HUDEP-2 (cell line): Measurements from ENCODE around the gene LAMC3.

ENCODE experiments used
- DNase-seq, 76 experiments: peaks; one replicate each; lab custom pipeline; 2025; ENCODE audit not compliant: unreplicated experiment in 76 of 76; lab: John Stamatoyannopoulos, UW

Gene LAMC3

DNA sequence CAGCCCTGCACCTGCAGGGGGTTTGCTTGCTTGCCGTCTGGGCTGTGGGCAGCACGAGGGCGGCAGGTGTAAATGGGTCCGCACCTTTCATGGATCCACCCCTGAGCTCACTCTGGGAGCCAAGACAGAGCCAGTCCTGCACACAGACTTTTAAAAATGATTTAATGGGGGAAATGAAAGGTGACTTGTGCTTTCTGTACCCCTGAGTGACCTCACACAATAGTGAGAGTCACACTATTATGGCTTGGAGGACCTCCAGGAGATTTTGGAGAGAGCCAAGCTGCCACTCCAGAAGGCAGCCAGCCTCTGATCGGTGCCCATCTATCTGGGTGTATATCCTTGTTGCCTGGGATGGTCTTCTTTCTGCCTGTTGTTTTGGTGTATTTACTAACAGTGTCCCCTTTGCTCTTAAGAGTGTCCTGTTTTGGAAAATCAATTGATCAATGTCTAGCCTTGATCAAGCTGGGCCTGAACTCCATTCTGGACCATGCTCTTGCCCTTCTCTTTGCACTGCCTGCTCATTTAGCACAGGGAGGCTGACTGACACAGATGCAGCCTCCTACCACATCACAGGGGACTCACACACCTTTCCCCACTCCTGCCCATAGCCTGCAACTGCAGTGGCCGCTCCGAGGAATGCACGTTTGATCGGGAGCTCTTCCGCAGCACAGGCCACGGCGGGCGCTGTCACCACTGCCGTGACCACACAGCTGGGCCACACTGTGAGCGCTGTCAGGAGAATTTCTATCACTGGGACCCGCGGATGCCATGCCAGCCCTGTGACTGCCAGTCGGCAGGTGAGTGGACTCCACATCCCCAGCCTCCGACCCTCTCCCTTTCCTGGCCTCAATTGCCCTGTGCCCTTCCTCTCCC is 29.5 kb downstream of the LAMC3 start:
- DNase-seq = no peak

DNA sequence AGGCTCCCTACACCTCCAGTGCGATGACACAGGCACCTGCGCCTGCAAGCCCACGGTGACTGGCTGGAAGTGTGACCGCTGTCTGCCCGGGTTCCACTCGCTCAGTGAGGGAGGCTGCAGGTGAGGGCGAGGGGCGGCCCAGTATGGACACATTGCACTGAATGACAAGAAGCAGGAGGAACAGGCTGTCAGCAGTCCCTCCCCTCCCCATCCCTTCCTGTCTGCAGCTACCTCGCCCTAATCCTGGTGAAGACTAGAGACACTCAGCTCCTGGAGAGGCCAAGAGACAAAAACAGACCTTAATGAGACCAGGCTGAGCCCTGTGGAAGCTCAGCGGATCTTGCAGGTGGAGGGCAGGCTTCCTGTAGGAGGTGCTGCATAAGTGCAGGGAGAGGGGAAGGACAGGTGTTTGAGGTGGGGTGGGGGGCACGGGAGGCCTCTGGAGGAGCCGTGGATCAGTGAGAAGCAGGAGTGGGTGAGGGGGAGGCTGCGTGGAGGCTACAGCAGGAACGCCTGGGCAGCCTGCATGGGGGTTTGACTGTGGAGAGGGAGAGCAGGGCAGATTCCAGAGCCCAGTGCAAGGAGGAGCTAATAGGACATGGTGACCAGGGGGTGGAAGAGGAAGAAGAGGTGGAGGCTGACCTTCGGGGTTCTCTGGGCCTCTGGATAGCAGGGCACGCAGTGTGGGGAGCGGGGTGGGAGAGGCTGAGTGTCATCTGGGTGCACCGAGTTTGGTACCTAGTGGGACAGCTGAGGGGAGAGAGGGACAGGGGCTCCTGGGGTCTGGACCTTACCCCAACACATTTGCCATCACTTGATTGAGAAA is 30.4 kb downstream of the LAMC3 start:
- DNase-seq = no peak

DNA sequence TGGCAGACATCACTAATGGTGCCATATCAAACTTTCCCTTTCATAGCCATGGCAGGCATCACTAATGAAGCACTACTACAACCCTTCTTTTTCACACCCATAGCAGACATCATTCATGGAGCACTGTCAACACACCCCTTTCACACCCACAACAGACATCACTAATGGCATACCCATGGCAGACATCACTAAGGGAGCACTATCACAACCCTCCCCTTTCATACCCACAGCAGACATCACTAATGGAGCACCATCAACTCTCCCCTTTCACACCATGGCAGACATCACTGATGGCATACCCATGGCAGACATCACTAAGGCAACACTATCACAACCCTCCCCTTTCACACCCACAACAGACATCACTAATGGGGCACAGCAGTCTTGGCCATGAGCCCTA is 33.7 kb downstream of the LAMC3 start:
- DNase-seq = no peak

GRCh38 chr9:131043087-131043486 is 34.1 kb downstream of the LAMC3 start:
- no peak for DNase-seq

- no peak for DNase-seq
Observed at GRCh38 chr9:131043646-131044045, 34.7 kb downstream of the LAMC3 start.

DNA sequence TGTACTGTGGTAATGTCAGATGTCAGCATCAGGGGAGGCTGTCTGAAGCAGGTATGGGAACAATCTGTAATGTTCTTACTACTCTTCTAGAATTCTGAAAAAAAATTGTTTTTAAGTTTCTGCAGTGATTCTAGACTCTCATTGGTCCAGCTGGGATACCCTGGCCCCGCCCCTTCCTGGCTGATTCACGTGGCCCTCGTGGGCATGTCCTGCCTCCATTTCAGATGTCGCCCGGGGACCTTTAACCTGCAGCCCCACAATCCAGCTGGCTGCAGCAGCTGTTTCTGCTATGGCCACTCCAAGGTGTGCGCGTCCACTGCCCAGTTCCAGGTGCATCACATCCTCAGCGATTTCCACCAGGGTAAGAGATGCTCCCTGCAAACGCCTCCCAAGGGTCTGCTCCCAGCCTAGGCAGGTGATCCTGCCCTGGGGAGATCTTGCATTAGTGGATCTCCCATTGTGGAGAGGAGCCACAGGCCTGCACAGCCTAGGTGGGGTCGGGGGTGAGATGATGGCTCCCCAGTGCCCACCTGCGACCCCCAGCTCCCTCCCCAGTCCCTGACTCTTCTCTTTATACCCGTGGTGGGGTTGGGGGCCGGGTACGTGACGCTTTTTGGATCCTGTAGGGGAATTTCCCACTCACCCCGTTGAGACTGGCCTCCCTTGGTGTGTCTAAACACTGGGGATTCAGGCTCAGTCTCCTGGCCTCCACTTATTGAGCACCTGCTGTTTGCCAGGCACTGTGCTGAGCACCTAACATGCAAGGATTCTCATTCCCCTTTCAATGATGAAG is 36.5 kb downstream of the LAMC3 start:
- DNase-seq = no peak

GRCh38 chr9:131046093-131046380 is 37.1 kb downstream of the LAMC3 start:
- DNase-seq = no peak

DNA sequence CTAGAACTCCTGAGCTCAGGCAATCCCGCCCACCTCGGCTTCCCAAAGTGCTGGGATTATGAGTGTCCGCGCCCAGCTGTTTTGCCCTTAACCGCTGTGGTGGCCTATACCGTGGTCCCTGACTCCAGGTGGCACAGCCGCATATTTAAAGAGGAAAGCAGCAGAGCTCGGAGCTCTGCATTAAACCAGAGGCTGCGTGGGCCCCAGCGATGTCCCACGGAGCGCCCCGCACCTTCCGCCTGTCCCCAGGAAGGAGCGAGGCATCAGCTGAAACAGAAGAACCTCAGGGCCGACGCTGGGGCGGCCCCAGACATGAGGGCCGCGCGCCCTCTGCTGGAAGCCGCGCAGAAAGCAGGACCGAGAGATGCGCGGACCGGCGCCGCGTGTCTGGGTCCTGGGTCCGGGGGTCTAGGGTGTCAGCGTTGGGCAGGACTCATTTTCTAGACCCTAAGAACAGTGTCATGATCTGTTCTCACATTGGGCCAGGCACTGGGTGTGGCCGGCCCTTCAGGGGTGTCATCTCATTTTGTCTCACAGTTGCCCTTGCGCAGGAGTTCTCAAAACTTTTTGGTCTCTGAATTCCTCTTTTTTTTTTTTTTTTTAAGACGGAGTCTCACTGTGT is 37.7 kb downstream of the LAMC3 start:
- DNase-seq = peak in 53 of 76 experiments; percentile 4 to 62 (median 25)

DNA sequence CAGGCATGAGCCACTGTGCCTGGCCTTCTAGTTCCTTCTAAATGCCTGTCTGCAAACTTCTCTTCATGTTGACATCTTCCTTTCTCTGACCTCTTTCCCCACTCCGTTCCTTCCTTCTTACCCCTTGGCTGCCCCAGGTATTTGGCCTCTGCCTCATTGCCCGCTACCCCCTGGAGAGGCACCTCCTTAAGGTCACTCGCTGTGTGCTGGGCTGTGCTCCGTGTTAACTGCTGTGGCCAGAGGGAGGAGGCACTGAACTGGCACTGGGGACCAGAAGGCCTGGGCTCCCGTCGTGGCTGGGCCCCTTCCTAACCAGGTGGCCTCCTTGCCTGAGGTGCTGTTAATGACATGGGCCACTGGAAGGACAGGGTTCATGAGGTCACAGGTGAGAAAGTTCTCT is 39.4 kb downstream of the LAMC3 start:
- DNase-seq = no peak

GRCh38 chr9:131048820-131049219 is 39.8 kb downstream of the LAMC3 start:
- DNase-seq = no peak

- DNase-seq = no peak
Observed at GRCh38 chr9:131049829-131050715, 41.1 kb downstream of the LAMC3 start.

- no peak for DNase-seq
Observed at GRCh38 chr9:131050831-131051230, 41.9 kb downstream of the LAMC3 start.

- DNase-seq = no peak
Observed at GRCh38 chr9:131051592-131052517, 42.9 kb downstream of the LAMC3 start.

DNA sequence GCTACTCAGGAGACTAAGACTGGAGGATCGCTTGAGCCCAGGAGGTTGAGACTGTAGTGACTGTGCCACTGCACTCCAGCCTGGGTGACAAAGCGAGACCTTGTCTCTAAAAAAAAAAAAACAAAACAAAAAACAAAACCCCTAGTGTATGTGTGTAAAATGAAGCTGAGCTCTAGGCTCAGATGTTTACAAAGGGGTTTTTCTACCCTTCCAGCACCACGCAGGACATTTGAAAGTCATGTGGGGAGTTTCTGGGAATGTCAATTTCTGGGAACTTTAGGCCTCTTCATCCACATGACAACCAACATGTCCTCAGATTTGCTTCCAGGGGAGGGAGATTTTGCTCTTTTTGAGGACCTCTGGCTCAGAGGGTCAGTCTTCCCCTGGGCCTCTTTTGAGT is 44.9 kb downstream of the LAMC3 start:
- DNase-seq = no peak

DNA sequence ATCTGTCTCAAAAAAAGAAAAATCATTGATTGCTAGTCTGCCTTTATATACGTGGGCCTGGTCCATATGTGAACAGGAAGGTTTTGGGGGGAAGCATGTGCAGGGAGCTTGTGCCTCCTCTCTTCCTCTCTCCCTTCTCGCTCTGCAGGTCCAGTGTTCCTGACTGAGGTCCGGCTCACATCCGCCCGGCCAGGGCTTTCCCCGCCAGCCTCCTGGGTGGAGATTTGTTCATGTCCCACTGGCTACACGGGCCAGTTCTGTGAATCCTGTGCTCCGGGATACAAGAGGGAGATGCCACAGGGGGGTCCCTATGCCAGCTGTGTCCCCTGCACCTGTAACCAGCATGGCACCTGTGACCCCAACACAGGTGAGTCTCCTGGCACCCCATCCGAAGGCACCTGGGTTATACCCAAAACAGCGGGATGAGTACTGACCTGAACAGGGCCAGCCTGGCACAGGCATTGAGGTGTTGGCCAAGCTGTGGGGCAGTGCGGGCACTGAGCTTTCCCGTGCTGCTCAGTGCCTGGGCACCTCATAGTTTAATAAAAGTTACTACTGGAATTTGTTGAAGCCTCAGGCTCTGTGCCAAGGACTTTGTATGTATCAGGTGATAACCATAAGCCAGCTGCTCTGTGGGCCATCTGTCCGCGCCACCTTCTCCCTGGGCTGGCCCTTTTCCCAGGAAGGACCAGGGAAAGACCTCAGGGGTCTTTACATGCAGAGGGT is 48.0 kb downstream of the LAMC3 start:
- peak in 1 of 76 experiments; percentile 22 for DNase-seq

- no peak for DNase-seq
Observed at GRCh38 chr9:131060900-131061630, 52.1 kb downstream of the LAMC3 start.

- DNase-seq = no peak
Observed at GRCh38 chr9:131062969-131063368, 54.0 kb downstream of the LAMC3 start.
